Left lung (tissue), 10 donors: ENCODE measurements around the gene UNC13D. TPM values are rescaled to one million over a fixed set of nuclear protein-coding genes. Genes with fewer than 3 reads are reported as not detected.

ENCODE experiments used
- ATAC-seq: fragments of 200-7000 bp; cut with Tn5 transposase; one replicate; pipeline ENCODE4 v1.9.1; 2020; ENCODE audit warnings: moderate library complexity
- DNase-seq, 4 donors: peaks; one replicate each; pipeline ENCODE4 v3.0.0-alpha.2; 2013 to 2020
- H3K27ac ChIP-seq, 2 donors: fragments of 200-600 bp; sonication (generic) in 1 of 2; one replicate each; pipeline versions ENCODE4 v1.5.0 to v1.8.0; 2020 to 2021
- H3K27me3 ChIP-seq, 2 donors: fragments of 200-600 bp; sonication (generic) in 1 of 2; one replicate each; pipeline versions ENCODE4 v1.5.0 to v1.8.0; 2020 to 2021
- H3K36me3 ChIP-seq, 2 donors: fragments of 200-600 bp; sonication (generic) in 1 of 2; one replicate each; pipeline versions ENCODE4 v1.5.0 to v1.8.0; 2020 to 2021
- H3K4me1 ChIP-seq, 2 donors: fragments of 200-600 bp; one replicate each; pipeline ENCODE4 v1.8.0; 2021
- H3K4me3 ChIP-seq, 2 donors: fragments of 200-600 bp; sonication (generic) in 1 of 2; one replicate each; pipeline versions ENCODE4 v1.5.0 to v1.8.0; 2020 to 2021; ENCODE audit warnings: mild to moderate bottlenecking in 1 of 2
- H3K9me3 ChIP-seq, 2 donors: fragments of 200-600 bp; sonication (generic) in 1 of 2; one replicate each; pipeline versions ENCODE4 v1.5.0 to v1.8.0; 2020 to 2021
- intact Hi-C, 2 donors: fragments of 100-400 bp; cut with DNase I; formaldehyde crosslinking; loops; one replicate each; pipeline versions ENCODE4 v1.11.2 to v1.14.2; 2022
- polyA plus RNA-seq, 6 donors: library from polyadenylated mRNA; unstranded; fragments of 120-200 nt; gene quantifications; one replicate each; pipeline ENCODE4 v1.2.1, GENCODE V29; 2013; ENCODE audit not compliant: insufficient read length in 6 of 6
- total RNA-seq, 2 donors: library from RNA; stranded (reverse); fragmentation: NEBNext Ultra II Directional; extraction: Animal tissue kit (Norgen Biotek cat#: 25700); gene quantifications; one replicate each; pipeline ENCODE4 v1.2.1, GENCODE V29; 2021
- TF ChIP-seq, protein P1 (sequence below), 2 donors: fragments of 200-600 bp; sonication (generic) in 1 of 2; IDR thresholded peaks; one replicate each; pipeline versions ENCODE4 v1.5.0 to v1.8.0; 2021; ENCODE audit warnings: antibody characterized with exemption in 2 of 2
- donor health status: DM: no; HTN: yes; CAD: no.
- donor health status: DM: no; HTN: no; CAD: no.

Gene UNC13D
- total and polyA plus RNA-seq, 8 donors, result 24.9 to 91.4 (median 40.1) TPM

DNA sequence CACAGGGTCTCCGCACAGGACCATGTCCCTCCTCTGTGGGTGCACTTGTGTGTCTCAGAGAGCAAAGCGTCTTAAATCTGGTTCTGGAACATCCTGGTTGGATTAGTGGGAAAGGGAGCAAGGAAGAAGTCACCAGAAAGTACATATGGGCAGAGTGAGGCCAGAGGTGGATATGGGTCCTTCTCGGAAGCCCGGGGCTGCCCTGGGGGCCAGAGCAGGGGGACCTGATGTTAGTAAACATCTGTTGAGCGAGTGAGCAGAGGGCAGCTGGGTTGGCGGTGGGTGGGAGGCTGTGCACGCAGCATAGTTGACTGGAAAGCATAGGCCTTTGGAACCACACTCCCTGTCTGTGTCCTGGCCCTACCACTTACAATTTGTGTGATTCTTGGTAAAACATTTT lies 22.7 kb downstream of the UNC13D start:
- Histone ChIP-seq H3K36me3 (peaks cover 0 to 100% of the 10 kb centered on the region in 2 donors), H3K4me3 (no peak overlapping the region), H3K4me1 (no peaks in the 10 kb centered on the region), H3K27ac (no peak overlapping the region), H3K27me3 (no peaks in the 10 kb centered on the region), H3K9me3 (no peaks in the 10 kb centered on the region)
- intact Hi-C loops, result no loop called here
- ATAC-seq (no peak), DNase-seq (peak in 1 of 4 donors; percentile 76)
- TF ChIP-seq, protein P1, sequence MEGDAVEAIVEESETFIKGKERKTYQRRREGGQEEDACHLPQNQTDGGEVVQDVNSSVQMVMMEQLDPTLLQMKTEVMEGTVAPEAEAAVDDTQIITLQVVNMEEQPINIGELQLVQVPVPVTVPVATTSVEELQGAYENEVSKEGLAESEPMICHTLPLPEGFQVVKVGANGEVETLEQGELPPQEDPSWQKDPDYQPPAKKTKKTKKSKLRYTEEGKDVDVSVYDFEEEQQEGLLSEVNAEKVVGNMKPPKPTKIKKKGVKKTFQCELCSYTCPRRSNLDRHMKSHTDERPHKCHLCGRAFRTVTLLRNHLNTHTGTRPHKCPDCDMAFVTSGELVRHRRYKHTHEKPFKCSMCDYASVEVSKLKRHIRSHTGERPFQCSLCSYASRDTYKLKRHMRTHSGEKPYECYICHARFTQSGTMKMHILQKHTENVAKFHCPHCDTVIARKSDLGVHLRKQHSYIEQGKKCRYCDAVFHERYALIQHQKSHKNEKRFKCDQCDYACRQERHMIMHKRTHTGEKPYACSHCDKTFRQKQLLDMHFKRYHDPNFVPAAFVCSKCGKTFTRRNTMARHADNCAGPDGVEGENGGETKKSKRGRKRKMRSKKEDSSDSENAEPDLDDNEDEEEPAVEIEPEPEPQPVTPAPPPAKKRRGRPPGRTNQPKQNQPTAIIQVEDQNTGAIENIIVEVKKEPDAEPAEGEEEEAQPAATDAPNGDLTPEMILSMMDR (IDR thresholded peaks at IDR 0.05), result no peak

DNA sequence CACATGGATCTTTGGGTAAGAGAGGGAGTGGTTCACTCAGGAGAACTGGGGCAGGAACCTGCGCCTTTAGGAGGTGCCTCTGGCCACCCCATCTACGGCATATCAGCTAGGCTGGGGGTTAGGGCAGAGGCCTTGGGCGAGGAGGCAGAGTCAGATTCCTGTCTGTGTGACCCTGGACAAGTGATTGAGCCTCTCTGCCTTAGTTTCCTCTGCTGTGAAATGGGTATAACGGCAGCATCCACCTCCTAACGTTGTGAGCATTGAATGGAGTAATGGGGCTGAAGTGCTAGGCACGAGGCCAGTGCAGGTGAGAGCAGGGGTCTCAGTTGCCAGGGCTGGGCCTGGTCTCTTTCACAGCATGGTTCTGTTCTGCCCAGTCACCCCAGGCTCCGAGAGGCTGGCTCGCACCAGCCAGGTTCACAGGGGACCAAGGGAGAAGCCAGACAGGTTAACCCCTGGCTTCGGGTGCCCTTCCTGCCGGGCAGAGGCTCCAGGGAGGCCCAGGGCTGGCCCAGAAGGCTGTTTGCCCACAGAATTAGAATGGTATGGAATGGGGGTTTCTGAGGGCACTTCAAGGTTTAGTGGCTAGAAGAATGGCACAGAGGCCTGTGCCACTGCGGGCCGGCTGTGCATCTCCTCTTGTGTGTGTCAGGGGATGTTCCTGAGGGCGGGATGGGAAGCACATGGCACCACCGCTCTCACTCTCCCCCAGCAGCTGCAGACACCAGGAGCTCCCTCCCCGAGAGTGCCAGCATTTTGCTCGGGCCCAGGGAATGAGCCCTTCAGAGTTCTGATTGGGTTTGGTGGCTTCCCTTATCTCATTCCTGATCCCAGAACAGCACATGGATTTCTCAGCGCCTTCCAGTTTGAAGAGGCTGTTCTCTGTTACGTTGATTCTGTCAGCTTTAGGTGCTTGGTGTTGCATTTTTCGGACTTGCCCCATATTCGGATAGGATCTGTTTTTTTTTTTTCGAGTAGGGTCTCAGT lies 23.8 kb downstream of the UNC13D start:
- ATAC-seq (no peak), DNase-seq (no peak)
- H3K9me3 ChIP-seq, result no peaks in the 10 kb centered on the region
- intact Hi-C loops, result no loop called here
- H3K27ac ChIP-seq, result no peak overlapping the region
- no peaks in the 10 kb centered on the region for H3K4me1 ChIP-seq
- no peaks in the 10 kb centered on the region for H3K27me3 ChIP-seq
- H3K36me3 ChIP-seq, result peaks cover 0 to 98% of the 10 kb centered on the region in 2 donors
- no peak overlapping the region for H3K4me3 ChIP-seq
- TF ChIP-seq, protein P1 (IDR thresholded peaks at IDR 0.05), result no peak

DNA sequence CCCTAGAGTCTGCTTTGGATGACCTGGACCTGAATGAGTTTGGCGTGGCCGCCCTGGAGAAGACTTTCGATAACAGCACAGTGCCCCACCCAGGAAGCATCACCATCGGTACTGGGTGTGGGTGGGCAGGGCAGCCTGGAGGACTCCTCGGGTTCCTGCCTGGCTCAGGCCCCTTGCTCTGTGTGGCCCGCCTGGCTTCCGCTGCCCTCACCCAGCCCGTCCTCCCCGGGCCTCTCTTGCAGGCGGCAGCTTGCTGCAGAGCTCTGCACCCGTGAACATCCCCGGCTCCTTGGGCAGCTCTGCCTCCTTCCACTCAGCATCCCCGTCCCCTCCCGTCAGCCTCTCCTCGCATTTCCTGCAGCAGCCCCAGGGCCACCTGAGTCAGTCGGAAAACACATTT lies 24.5 kb downstream of the UNC13D start:
- peak in 1 of 4 donors; percentile 69 for DNase-seq
- no peak for ATAC-seq
- Histone ChIP-seq H3K27ac (no peak overlapping the region), H3K9me3 (no peaks in the 10 kb centered on the region), H3K36me3 (peaks cover 0 to 98% of the 10 kb centered on the region in 2 donors), H3K27me3 (no peaks in the 10 kb centered on the region), H3K4me3 (no peak overlapping the region), H3K4me1 (no peaks in the 10 kb centered on the region)
- intact Hi-C loops, result no loop called here
- TF ChIP-seq, protein P1 (IDR thresholded peaks at IDR 0.05), result no peak

DNA sequence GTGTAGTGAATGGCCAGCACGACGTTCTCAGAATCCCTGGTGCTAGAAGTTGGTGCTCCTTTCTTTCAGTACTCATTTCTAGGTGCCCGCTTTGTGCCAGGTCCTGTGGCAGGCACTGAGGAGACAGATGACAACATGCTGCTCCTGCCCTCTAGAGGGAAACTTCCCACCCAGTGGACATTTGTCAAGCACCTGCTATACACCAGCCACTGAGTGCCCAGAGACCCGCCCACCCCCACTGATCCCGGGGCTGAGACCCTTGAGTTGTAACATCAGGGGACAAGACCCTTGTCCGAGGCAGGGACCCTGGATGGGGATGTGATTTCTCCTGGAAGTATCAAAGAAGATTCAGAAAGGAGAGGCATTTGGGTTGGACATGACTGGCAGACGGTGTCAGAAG lies 25.1 kb downstream of the UNC13D start:
- H3K9me3 ChIP-seq, result no peaks in the 10 kb centered on the region
- no peaks in the 10 kb centered on the region for H3K4me1 ChIP-seq
- intact Hi-C loops, result no loop called here
- H3K27ac ChIP-seq, result no peak overlapping the region
- peaks cover 0 to 98% of the 10 kb centered on the region in 2 donors for H3K36me3 ChIP-seq
- H3K4me3 ChIP-seq, result no peak overlapping the region
- no peak for DNase-seq
- TF ChIP-seq, protein P1 (IDR thresholded peaks at IDR 0.05), result no peak
- no peak for ATAC-seq
- H3K27me3 ChIP-seq, result no peaks in the 10 kb centered on the region

DNA sequence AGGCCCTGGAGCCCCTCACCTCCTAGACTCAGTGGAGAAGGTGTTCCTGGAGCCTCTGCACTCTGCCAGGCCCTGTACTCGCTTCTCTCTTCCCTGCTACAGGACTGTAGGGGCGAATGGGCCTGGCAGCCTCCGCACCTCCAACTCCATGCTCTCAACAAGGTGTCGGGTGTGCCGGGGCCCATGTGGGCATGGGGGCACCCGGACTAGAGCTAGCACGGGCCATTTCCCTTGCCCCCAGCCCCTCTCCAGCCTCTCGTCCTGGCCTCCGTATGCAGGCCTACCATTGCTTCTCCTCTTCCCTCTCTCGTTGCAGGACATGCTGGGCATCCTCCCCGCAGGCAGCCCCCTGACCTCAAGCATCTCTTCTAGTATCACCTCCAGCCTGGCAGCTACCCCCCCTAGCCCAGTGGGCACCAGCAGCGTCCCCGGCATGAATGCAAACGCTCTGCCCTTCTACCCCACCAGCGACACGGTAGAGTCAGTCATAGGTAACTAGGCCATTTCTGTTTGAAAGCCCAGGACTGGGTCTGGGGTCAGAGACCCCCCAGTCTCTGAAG lies 25.8 kb downstream of the UNC13D start:
- intact Hi-C loops, result no loop called here
- peak in 1 of 4 donors; percentile 66 for DNase-seq
- H3K4me1 ChIP-seq, result no peaks in the 10 kb centered on the region
- no peaks in the 10 kb centered on the region for H3K27me3 ChIP-seq
- TF ChIP-seq, protein P1 (IDR thresholded peaks at IDR 0.05), result no peak
- peaks cover 0 to 98% of the 10 kb centered on the region in 2 donors for H3K36me3 ChIP-seq
- H3K9me3 ChIP-seq, result no peaks in the 10 kb centered on the region
- ATAC-seq, result no peak
- H3K27ac ChIP-seq, result no peak overlapping the region
- no peak overlapping the region for H3K4me3 ChIP-seq
